Dermis microvascular lymphatic vessel endothelial cell (primary cell): ENCODE results near the gene PLAAT2. TPM values are rescaled to one million over a fixed set of nuclear protein-coding genes. Genes with fewer than 3 reads are reported as not detected.
A peak's percentile ranks its signal among the peaks of the same experiment; 100 is the strongest.
"Not testable (repeated sequence)": the region's sequence is repeated elsewhere in the genome, so short reads cannot be mapped to it uniquely, and the experiment has no call there.

Experiments used
- DNase-seq, 2 donors: peaks; one replicate each; pipeline versions ENCODE4 v3.0.0 to v3.0.0-alpha.2; 2010; ENCODE audit warnings: low read depth in 2 of 2
- total RNA-seq: library from RNA; depleted of rRNA; stranded (reverse); fragments of >200 nt; gene quantifications from 2 replicates; pipeline ENCODE4 v1.2.1, GENCODE V29; 2014

PLAAT2 gene
- total RNA-seq, 1 donor from 2014 or later: not detected

- DNase-seq: not testable (repeated sequence)
Measured at GRCh38 chr11:63578882-63579281, 15.7 kb upstream of the PLAAT2 start.

- DNase-seq: peak in 1 of 2 donors; percentile 7
Measured at GRCh38 chr11:63574856-63575602, 11.8 kb upstream of the PLAAT2 start.

- peak in 1 of 2 donors; percentile 15 for DNase-seq
Measured at GRCh38 chr11:63573881-63574855, 11.0 kb upstream of the PLAAT2 start.

- no peak for DNase-seq
Measured at GRCh38 chr11:63572026-63572688, 9.0 kb upstream of the PLAAT2 start.

GRCh38 chr11:63569570-63569969 is 6.4 kb upstream of the PLAAT2 start:
- no peak for DNase-seq

- peak; percentile 69 to 78 for DNase-seq
Measured at GRCh38 chr11:63567044-63567840, 4.1 kb upstream of the PLAAT2 start.

- no peak for DNase-seq
Measured at GRCh38 chr11:63564784-63565350, 1.7 kb upstream of the PLAAT2 start.

GRCh38 chr11:63564056-63564774 is 1.0 kb upstream of the PLAAT2 start:
- no peak for DNase-seq

GRCh38 chr11:63560506-63561180 is 2.5 kb downstream of the PLAAT2 start:
- DNase-seq: no peak

- DNase-seq: no peak
Measured at GRCh38 chr11:63558459-63559157, 4.6 kb downstream of the PLAAT2 start.

- DNase-seq: no peak
Measured at GRCh38 chr11:63557570-63557969, 5.6 kb downstream of the PLAAT2 start.

- DNase-seq: no peak
Measured at GRCh38 chr11:63556404-63557013, 6.7 kb downstream of the PLAAT2 start.

GRCh38 chr11:63554877-63555223 is 8.3 kb downstream of the PLAAT2 start:
- DNase-seq: no peak

GRCh38 chr11:63553759-63554158 is 9.4 kb downstream of the PLAAT2 start:
- DNase-seq: no peak

GRCh38 chr11:63552921-63553320 is 10.3 kb downstream of the PLAAT2 start:
- no peak for DNase-seq

- DNase-seq: no peak
Measured at GRCh38 chr11:63551889-63552266, 11.3 kb downstream of the PLAAT2 start.

- no peak for DNase-seq
Measured at GRCh38 chr11:63551091-63551888, 11.9 kb downstream of the PLAAT2 start.
